H1 (cell line): ENCODE data around the gene ZNF644. TPM values are rescaled to one million over a fixed set of nuclear protein-coding genes. Genes with fewer than 3 reads are reported as not detected.

Experiments used
- E2F6 ChIP-seq: IDR thresholded peaks from 2 replicates; pipeline ENCODE4 v1.6.1; 2012; ENCODE audit warnings: inconsistent platforms
- KDM1A ChIP-seq: fragments of 200-600, 300-600 bp; sonication (generic); IDR thresholded peaks from 2 replicates; pipeline ENCODE4 v1.7.1; 2016; ENCODE audit warnings: mild to moderate bottlenecking, low read length, borderline replicate concordance
- SP1 ChIP-seq: IDR thresholded peaks from 2 replicates; pipeline ENCODE4 v1.6.1; 2011; ENCODE audit warnings: low read depth, low read length
- polyA plus RNA-seq, 7 experiments: library from polyadenylated mRNA; depleted of rRNA in 3 of 7; stranded (reverse) in 5 of 7; unstranded in 2 of 7; fragments of >200 nt in 5 of 7; fragments of 200-250 nt in 2 of 7; gene quantifications; 1 replicate in 5 of 7; 2 replicates in 1 of 7; 4 replicates in 1 of 7; pipeline versions ENCODE4 v1.2.1 to v1.2.3, GENCODE V29; 2011 to 2013; ENCODE audit warnings: missing spikeins in 2 of 7, mixed read lengths in 2 of 7
- total RNA-seq: library from RNA; stranded (reverse); fragmentation: NEBNext Ultra II Directional; extraction: Animal tissue kit (Norgen Biotek cat#: 25700); gene quantifications from 2 replicates; pipeline ENCODE4 v1.2.1, GENCODE V29; 2021

The ZNF644 gene
- total and polyA plus RNA-seq, 2 of the 8 experiments (the other 6 are each of a cell fraction or from before 2014, with no cell fraction given) = 14.5 to 93.5 TPM

GRCh38 chr1:91024481-91025119 is 2.8 kb upstream of the ZNF644 start (continued):
- no peak for TF ChIP-seq E2F6
- TF ChIP-seq KDM1A = no peak
- no peak for TF ChIP-seq SP1
